PFSK-1 (cell line): Measurements from ENCODE around the gene HES4.

Experiments
- POLR2AphosphoS5 ChIP-seq: IDR thresholded peaks from 2 replicates; pipeline ENCODE4 v1.6.1; 2012; ENCODE audit warnings: low read depth, mild to moderate bottlenecking, control low read depth, low read length, moderate library complexity
- TF ChIP-seq, protein P1 (sequence below), 2 experiments: IDR thresholded peaks; 2 replicates each; pipeline versions ENCODE4 v1.6.1 to v1.8.0; 2011 to 2012; ENCODE audit warnings: low read depth in 2 of 2, low read length in 2 of 2, control low read depth in 1 of 2, inconsistent platforms in 1 of 2, mild to moderate bottlenecking in 1 of 2, moderate library complexity in 1 of 2; ENCODE audit not compliant: insufficient read depth in 1 of 2

DNA sequence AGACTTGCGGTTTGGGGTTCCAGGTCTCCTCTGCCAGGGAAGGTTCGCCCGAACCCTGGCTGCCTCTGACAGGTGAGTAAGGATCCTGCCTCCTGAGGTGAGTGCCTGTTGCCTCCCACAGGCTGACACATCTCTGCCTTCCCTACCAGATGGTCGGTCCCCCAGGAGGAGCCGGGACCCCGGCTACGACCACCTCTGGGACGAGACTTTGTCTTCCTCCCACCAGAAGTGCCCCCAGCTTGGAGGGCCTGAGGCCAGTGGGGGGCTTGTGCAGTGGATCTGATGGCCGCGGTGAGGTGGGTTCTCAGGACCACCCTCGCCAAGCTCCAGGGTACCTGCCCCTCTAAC lies 25.6 kb downstream of the HES4 start:
- TF ChIP-seq, protein P1, sequence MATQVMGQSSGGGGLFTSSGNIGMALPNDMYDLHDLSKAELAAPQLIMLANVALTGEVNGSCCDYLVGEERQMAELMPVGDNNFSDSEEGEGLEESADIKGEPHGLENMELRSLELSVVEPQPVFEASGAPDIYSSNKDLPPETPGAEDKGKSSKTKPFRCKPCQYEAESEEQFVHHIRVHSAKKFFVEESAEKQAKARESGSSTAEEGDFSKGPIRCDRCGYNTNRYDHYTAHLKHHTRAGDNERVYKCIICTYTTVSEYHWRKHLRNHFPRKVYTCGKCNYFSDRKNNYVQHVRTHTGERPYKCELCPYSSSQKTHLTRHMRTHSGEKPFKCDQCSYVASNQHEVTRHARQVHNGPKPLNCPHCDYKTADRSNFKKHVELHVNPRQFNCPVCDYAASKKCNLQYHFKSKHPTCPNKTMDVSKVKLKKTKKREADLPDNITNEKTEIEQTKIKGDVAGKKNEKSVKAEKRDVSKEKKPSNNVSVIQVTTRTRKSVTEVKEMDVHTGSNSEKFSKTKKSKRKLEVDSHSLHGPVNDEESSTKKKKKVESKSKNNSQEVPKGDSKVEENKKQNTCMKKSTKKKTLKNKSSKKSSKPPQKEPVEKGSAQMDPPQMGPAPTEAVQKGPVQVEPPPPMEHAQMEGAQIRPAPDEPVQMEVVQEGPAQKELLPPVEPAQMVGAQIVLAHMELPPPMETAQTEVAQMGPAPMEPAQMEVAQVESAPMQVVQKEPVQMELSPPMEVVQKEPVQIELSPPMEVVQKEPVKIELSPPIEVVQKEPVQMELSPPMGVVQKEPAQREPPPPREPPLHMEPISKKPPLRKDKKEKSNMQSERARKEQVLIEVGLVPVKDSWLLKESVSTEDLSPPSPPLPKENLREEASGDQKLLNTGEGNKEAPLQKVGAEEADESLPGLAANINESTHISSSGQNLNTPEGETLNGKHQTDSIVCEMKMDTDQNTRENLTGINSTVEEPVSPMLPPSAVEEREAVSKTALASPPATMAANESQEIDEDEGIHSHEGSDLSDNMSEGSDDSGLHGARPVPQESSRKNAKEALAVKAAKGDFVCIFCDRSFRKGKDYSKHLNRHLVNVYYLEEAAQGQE (IDR thresholded peaks at IDR 0.05; ENCODE audit: insufficient read depth in 1 of 2, low read depth in 2 of 2, low read length in 2 of 2), result no peak
- TF ChIP-seq POLR2AphosphoS5, result no peak
